Pancreas (tissue), 10 donors: ENCODE data around the gene TRAPPC5. TPM values are rescaled to one million over a fixed set of nuclear protein-coding genes. Genes with fewer than 3 reads are reported as not detected.
A peak's percentile ranks its signal among the peaks of the same experiment; 100 is the strongest.

Experiments used
- ATAC-seq, 4 donors: fragments of 200-7000 bp; cut with Tn5 transposase; one replicate each; pipeline versions ENCODE4 v1.8.0 to v1.9.1; 2020; ENCODE audit warnings: mild to moderate bottlenecking in 4 of 4, moderate library complexity in 4 of 4
- DNase-seq, 6 donors: peaks; one replicate each; pipeline ENCODE4 v3.0.0-alpha.2; 2020
- FAIRE-seq: peaks from 2 replicates; lab custom pipeline; 2012; peaks lifted over from hg19 to GRCh38; lab: Jason Lieb, UNC
- H3K27ac ChIP-seq, 4 donors: fragments of 200-600 bp; sonication (generic); 1 replicate in 3 of 4; 2 replicates in 1 of 4; pipeline versions ENCODE4 v1.5.0 to v1.8.0; 2020
- H3K27me3 ChIP-seq, 4 donors: fragments of 200-600 bp; one replicate each; pipeline ENCODE4 v1.8.0; 2021
- H3K36me3 ChIP-seq, 3 donors: fragments of 200-600 bp; sonication (generic) in 1 of 3; one replicate each; pipeline versions ENCODE4 v1.5.0 to v1.8.0; 2020 to 2021
- H3K4me1 ChIP-seq, 3 donors: fragments of 200-600 bp; one replicate each; pipeline ENCODE4 v1.8.0; 2021
- H3K4me3 ChIP-seq, 4 donors: fragments of 200-600 bp; sonication (generic) in 2 of 4; one replicate each; pipeline versions ENCODE4 v1.5.0 to v1.8.0; 2020 to 2021
- H3K9me3 ChIP-seq, 4 donors: fragments of 200-600 bp; one replicate each; pipeline ENCODE4 v1.8.0; 2021
- WGBS, 2 donors: extraction: QIAGEN DNeasy Blood & Tissue Kit; methylation state at CpG; one replicate each; pipeline ENCODE4 v1.1.7; 2013; 5-methylcytosine and 5-hydroxymethylcytosine counted together
- intact Hi-C, 3 donors: fragments of 100-400 bp; cut with DNase I; formaldehyde crosslinking; loops; one replicate each; pipeline versions ENCODE4 v1.11.1 to v1.14.2; 2022
- polyA plus RNA-seq, 2 donors: library from polyadenylated mRNA; stranded (reverse); fragments of 200-250 nt; gene quantifications; one replicate each; pipeline ENCODE4 v1.2.3, GENCODE V29; 2013
- total RNA-seq, 6 donors: library from RNA; stranded (reverse); fragmentation: NEBNext Ultra II Directional in 4 of 6; extraction: Animal tissue kit (Norgen Biotek cat#: 25700) in 4 of 6; gene quantifications; one replicate each; pipeline versions ENCODE4 v1.2.1 to v1.2.4, GENCODE V29; 2021 to 2023
- TF ChIP-seq, protein P1 (sequence below), 4 donors: fragments of 200-600 bp; sonication (generic) in 3 of 4; IDR thresholded peaks; one replicate each; pipeline versions ENCODE4 v1.5.0 to v1.8.0; 2021; ENCODE audit warnings: antibody characterized with exemption in 4 of 4
- donor health status: healthy with polysubstance abuse.
- donor health status: DM: no; HTN: no; CAD: no; lungs with moderate emphysema.
- donor health status: DM: no; HTN: no; CAD: no.
- donor health status: control.
- donor health status: control.
- donor health status: Bipolar disorder and iron deficiency.
- donor health status: DM: yes; HTN: yes; CAD: no.
- donor health status: DM: no; HTN: no; CAD: no.
- donor health status: DM: no; HTN: no; CAD: no.
- donor health status: DM: yes; HTN: yes; CAD: no.

TRAPPC5 gene
- total and polyA plus RNA-seq, 8 donors, result 26.7 to 89.9 (median 43.9) TPM

DNA sequence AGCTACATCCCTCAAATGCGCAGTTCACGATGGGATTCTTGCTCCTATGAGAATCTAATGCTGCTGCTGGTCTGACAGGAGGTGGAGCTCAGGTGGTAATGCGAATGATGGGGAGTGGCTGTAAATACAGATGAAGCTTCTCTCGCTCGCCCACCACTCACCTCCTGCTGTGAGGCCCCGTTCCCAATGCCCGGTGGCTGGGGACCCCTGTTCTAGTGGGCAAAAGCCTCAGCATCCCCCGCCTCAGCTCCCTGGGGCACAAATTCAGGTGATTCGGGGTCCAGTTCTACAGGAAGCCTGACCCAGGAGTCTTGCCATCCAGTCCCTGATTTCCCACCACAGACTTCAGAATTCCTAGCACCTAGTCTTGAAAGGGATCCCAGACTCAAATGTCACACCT is 8.1 kb upstream of the TRAPPC5 start:
- no peaks in the 10 kb centered on the region for H3K4me1 ChIP-seq
- intact Hi-C loops, result loop anchor here in 1 of 3 donors (10.0 kb wide), 2 partner anchors 132 to 308 kb away; no protein-coding TSS in a partner anchor
- TF ChIP-seq, protein P1, sequence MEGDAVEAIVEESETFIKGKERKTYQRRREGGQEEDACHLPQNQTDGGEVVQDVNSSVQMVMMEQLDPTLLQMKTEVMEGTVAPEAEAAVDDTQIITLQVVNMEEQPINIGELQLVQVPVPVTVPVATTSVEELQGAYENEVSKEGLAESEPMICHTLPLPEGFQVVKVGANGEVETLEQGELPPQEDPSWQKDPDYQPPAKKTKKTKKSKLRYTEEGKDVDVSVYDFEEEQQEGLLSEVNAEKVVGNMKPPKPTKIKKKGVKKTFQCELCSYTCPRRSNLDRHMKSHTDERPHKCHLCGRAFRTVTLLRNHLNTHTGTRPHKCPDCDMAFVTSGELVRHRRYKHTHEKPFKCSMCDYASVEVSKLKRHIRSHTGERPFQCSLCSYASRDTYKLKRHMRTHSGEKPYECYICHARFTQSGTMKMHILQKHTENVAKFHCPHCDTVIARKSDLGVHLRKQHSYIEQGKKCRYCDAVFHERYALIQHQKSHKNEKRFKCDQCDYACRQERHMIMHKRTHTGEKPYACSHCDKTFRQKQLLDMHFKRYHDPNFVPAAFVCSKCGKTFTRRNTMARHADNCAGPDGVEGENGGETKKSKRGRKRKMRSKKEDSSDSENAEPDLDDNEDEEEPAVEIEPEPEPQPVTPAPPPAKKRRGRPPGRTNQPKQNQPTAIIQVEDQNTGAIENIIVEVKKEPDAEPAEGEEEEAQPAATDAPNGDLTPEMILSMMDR (IDR thresholded peaks at IDR 0.05), result no peak
- FAIRE-seq (no peak), DNase-seq (no peak), ATAC-seq (no peak)
- no peak overlapping the region for H3K4me3 ChIP-seq
- H3K36me3 ChIP-seq, result no peaks in the 10 kb centered on the region
- H3K27me3 ChIP-seq, result peaks cover 0 to 6% (median 0%) of the 10 kb centered on the region in 4 donors
- no peaks in the 10 kb centered on the region for H3K9me3 ChIP-seq
- no peak overlapping the region for H3K27ac ChIP-seq
- 21% methylated on average over 9 of the region's 9 CpGs for WGBS, 2 donors

DNA sequence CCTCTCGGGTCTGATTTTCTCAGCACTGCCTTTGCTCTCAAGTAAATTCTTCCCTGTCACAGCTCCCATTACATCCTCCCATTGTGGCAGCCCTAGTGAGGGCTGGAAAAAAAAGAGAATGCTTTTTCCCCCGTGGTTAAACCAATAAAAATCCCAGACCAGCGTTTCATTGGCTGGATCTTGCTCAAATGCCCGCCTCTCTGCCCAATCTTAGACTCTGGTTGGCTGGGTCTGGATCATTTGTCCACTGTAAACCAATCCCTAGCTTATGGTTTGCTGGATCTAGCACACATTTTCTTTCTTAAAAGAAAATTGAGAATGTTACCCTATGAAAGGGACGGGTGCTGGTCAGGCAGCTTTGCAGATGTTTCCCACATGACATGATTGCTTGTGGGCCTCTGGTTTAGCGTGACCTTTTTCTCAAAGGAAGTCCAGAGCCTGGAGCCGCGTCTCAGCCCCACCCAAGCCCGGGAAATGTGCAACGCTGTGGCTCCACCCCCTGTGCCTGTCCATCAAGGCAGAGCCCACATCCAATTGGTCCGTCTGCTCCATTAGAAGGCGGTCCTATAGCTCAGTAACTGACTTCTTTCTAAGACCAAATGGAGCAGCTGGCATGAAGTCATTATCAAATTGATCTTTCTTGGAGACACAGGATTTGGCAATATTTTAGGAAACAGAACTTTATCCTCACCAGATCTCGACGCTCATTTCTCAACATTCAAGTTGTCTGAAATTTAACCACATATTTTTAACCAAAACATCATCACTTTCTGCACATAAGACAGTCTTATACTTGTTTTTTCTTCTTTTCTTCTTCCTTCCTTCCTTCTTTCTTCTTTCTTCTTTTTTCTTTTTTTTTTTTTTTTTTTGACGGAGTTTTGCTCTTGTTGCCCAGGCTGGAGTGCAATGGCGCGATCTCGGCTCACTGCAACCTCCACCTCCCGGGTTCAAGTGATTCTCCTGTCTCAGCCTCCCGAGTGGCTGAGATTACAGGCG is 6.3 kb upstream of the TRAPPC5 start:
- DNase-seq (peak in 3 of 6 donors; percentile 30 to 46 (median 45)), FAIRE-seq (no peak), ATAC-seq (peak; percentile 57 to 89 (median 83))
- 50 to 51% methylated on average over 20 to 21 of the region's 21 CpGs for WGBS, 2 donors
- H3K36me3 ChIP-seq, result no peaks in the 10 kb centered on the region
- TF ChIP-seq, protein P1 (IDR thresholded peaks at IDR 0.05), result no peak
- intact Hi-C loops, result loop anchor here in 1 of 3 donors (5.0 to 10.0 kb wide), 3 partner anchors 107 to 310 kb away; no protein-coding TSS in a partner anchor
- no peaks in the 10 kb centered on the region for H3K4me1 ChIP-seq
- H3K4me3 ChIP-seq, result no peak overlapping the region
- peaks cover 0 to 6% (median 0%) of the 10 kb centered on the region in 4 donors for H3K27me3 ChIP-seq
- H3K9me3 ChIP-seq, result no peaks in the 10 kb centered on the region
- H3K27ac ChIP-seq, result no peak overlapping the region

DNA sequence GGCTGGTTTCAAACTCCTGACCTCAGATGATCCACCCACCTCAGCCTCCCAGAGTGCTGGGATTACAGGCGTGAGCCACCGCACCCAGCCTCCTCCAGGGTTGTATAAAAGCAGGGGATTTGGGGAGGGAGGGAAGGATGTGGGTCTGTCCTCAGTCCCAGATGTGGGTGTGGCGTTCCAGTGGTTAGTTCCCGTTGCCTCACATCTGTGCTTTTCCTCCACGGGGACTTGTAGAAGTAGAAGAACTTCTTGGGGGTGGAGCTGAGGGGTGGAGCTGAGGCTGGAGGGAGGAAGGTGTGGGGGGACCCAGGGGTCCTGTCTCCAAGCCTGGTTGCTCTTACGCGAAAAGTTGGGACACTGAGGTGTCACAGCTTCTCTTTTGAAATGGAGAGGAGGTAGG is 4.3 kb upstream of the TRAPPC5 start:
- ATAC-seq (no peak), FAIRE-seq (no peak), DNase-seq (no peak)
- 28 to 49% methylated on average over 7 of the region's 7 CpGs for WGBS, 2 donors
- Histone ChIP-seq H3K27ac (no peak overlapping the region), H3K27me3 (no peaks in the 10 kb centered on the region), H3K36me3 (no peaks in the 10 kb centered on the region), H3K4me3 (no peak overlapping the region), H3K9me3 (no peaks in the 10 kb centered on the region), H3K4me1 (peaks cover 0 to 3% (median 0%) of the 10 kb centered on the region in 3 donors)
- intact Hi-C loops, result loop anchor here in 1 of 3 donors (5.0 to 10.0 kb wide), 3 partner anchors 109 to 312 kb away; no protein-coding TSS in a partner anchor
- TF ChIP-seq, protein P1 (IDR thresholded peaks at IDR 0.05), result no peak

- no peaks in the 10 kb centered on the region for H3K27me3 ChIP-seq
- peaks cover 0 to 3% (median 0%) of the 10 kb centered on the region in 3 donors for H3K4me1 ChIP-seq
- ATAC-seq (no peak), DNase-seq (no peak), FAIRE-seq (no peak)
- H3K9me3 ChIP-seq, result no peaks in the 10 kb centered on the region
- H3K4me3 ChIP-seq, result no peak within 1 kb of the TSS
- H3K36me3 ChIP-seq, result no peaks in the 10 kb centered on the region
- H3K27ac ChIP-seq, result no peak within 1 kb of the TSS
- 19 to 35% methylated on average over 10 of the region's 10 CpGs for WGBS, 2 donors
- intact Hi-C loops, result loop anchor here in 1 of 3 donors (5.0 to 10.0 kb wide), 3 partner anchors 110 to 312 kb away; no protein-coding TSS in a partner anchor
- TF ChIP-seq, protein P1 (IDR thresholded peaks at IDR 0.05), result no peak
These were observed 3.8 kb upstream of the TRAPPC5 start, which contains the start of gene MCEMP1 for GRCh38 chr19:7676854-7677253. TSS of gene MCEMP1 (plus strand) at chr19:7677090. CDS start at chr19:7677121, 31 bp downstream.
